Nephron (organoid): ENCODE data around the gene CHST8.
"Not testable (repeated sequence)": the region's sequence is repeated elsewhere in the genome, so short reads cannot be mapped to it uniquely, and the experiment has no call there.

Experiments
- H3K27ac Mint-ChIP-seq, 3 experiments: 2 replicates each; pipeline ENCODE4 v1.8.0; 2020; ENCODE audit warnings: mixed read lengths in 3 of 3, mild to moderate bottlenecking in 2 of 3, moderate library complexity in 1 of 3
- H3K27me3 Mint-ChIP-seq: 2 replicates; pipeline ENCODE4 v1.8.0; 2021; ENCODE audit warnings: low read depth, mild to moderate bottlenecking, moderate library complexity, mixed read lengths
- H3K36me3 Mint-ChIP-seq: 2 replicates; pipeline ENCODE4 v1.8.0; 2020; ENCODE audit warnings: low read depth, mixed read lengths
- H3K4me1 Mint-ChIP-seq: 2 replicates; pipeline ENCODE4 v1.8.0; 2020; ENCODE audit warnings: mixed read lengths
- H3K4me3 Mint-ChIP-seq, 3 experiments: 2 replicates each; pipeline ENCODE4 v1.8.0; 2020; ENCODE audit warnings: mild to moderate bottlenecking in 3 of 3, mixed read lengths in 3 of 3, moderate library complexity in 2 of 3
- H3K9me3 Mint-ChIP-seq: 2 replicates; pipeline ENCODE4 v1.8.0; 2020; ENCODE audit warnings: mixed read lengths
- TF ChIP-seq, protein P1 (sequence below), 3 experiments: fragments of 200-600 bp; sonication (generic); IDR thresholded peaks; one replicate each; pipeline ENCODE4 v1.5.0; 2021; ENCODE audit warnings: antibody characterized with exemption in 3 of 3; ENCODE audit not compliant: unreplicated experiment in 3 of 3

CHST8 gene

DNA sequence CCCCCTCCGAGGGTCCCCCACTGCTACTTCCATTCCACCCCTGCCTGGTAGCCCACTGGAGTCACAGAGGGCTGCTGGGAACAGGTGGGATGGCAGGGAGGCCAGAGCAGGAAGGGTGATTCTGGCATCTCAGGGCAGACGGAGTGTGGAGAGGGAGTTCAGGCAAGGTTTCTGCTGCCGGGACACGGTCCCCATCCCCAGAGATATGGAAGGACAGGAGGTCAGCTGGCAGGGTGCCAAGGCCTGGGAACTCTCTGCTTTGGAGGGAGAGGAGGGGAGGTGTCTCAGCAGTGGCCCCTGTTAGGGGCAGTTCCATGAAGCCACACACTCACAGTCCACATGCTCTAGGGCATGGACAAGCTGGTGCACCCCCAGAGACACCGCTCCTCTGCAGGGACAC is 68.1 kb downstream of the CHST8 start:
- Mint-ChIP-seq H3K9me3 (no peaks in the 10 kb centered on the region), H3K27me3 (peaks cover 39% of the 10 kb centered on the region), H3K4me3 (no peak overlapping the region), H3K27ac (no peak overlapping the region), H3K4me1 (no peaks in the 10 kb centered on the region), H3K36me3 (no peaks in the 10 kb centered on the region)
- TF ChIP-seq, protein P1, sequence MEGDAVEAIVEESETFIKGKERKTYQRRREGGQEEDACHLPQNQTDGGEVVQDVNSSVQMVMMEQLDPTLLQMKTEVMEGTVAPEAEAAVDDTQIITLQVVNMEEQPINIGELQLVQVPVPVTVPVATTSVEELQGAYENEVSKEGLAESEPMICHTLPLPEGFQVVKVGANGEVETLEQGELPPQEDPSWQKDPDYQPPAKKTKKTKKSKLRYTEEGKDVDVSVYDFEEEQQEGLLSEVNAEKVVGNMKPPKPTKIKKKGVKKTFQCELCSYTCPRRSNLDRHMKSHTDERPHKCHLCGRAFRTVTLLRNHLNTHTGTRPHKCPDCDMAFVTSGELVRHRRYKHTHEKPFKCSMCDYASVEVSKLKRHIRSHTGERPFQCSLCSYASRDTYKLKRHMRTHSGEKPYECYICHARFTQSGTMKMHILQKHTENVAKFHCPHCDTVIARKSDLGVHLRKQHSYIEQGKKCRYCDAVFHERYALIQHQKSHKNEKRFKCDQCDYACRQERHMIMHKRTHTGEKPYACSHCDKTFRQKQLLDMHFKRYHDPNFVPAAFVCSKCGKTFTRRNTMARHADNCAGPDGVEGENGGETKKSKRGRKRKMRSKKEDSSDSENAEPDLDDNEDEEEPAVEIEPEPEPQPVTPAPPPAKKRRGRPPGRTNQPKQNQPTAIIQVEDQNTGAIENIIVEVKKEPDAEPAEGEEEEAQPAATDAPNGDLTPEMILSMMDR (IDR thresholded peaks at IDR 0.05; ENCODE audit: unreplicated experiment in 3 of 3): no peak

DNA sequence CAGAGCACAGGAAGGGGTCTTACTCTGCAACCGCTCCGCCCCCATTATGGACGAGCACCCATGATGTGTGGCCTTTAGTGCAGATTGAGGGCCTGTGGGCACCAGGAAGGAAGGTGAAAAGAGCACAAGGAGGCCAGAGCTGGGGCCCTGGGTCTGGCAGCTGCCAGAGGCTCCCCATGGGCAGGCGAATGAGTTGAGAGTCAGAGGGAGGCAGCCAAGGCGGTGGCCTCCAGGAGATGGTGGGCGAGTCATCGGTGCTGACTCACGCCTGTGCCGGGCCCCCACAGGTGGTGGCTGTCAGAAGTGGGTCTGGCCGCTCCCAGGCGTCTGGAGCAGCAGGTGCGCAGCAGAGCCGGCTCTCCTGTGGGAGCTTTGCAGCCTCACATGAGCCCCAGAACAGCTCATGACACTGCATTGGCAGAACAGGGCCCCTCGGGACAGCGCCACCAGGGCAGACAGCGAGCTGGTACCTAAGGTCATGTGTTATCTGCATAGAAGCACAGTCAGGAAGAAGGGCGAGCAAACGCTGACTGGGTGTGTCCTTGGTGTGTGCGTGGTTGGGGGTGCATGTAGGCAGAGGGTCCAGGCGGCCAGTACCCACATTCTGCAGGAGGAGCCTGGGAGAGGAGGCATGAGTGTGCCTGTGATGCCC is 68.8 kb downstream of the CHST8 start:
- H3K27me3 Mint-ChIP-seq: peaks cover 33% of the 10 kb centered on the region
- H3K4me1 Mint-ChIP-seq: no peaks in the 10 kb centered on the region
- H3K27ac Mint-ChIP-seq: no peak overlapping the region
- TF ChIP-seq, protein P1 (IDR thresholded peaks at IDR 0.05; ENCODE audit: unreplicated experiment in 3 of 3): no peak
- no peaks in the 10 kb centered on the region for H3K9me3 Mint-ChIP-seq
- no peaks in the 10 kb centered on the region for H3K36me3 Mint-ChIP-seq
- H3K4me3 Mint-ChIP-seq: no peak overlapping the region

DNA sequence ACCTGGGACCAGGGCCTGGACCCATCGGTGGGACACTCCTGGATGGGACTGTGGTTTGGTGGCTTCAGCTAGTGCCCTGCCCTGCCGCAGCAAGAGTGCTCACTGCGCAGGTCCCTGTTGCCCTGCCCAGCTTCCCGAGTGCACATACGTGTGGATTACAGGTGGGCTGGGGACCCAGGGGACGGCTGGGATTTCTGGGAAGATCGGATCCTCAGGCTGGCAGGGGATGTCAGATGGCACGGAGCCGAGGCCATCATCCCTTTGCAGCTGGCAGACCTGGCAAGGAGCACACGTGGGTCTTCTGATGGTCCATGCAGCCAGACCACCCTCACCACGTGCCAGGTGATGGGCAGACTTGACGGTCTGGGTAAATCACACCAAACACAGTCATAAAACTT is 69.3 kb downstream of the CHST8 start:
- Mint-ChIP-seq H3K9me3 (no peaks in the 10 kb centered on the region), H3K4me3 (no peak overlapping the region), H3K36me3 (no peaks in the 10 kb centered on the region), H3K27me3 (peaks cover 28% of the 10 kb centered on the region), H3K4me1 (no peaks in the 10 kb centered on the region), H3K27ac (no peak overlapping the region)
- TF ChIP-seq, protein P1 (IDR thresholded peaks at IDR 0.05; ENCODE audit: unreplicated experiment in 3 of 3): no peak

DNA sequence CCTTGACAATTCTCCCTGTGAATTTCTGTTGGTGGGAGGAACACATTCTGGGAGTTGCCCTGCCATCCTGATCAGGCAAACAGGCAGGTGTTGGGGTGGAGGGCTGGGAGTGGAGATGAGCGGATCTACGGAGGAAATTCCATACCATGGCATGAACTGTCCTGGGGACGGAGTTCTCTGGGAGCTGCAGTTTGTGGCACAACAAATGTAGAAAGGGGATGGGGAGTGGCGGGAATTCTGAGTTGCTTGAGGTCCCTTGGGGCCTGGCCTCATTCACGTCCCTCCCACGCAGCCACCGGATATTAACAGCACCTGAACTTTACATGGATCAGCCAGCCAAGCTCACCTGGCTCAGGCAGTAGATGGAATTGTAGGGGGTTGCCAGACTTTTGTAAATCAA is 70.0 kb downstream of the CHST8 start:
- Mint-ChIP-seq H3K36me3 (no peaks in the 10 kb centered on the region), H3K27ac (no peak overlapping the region), H3K4me3 (no peak overlapping the region), H3K4me1 (no peaks in the 10 kb centered on the region), H3K9me3 (no peaks in the 10 kb centered on the region), H3K27me3 (peaks cover 21% of the 10 kb centered on the region)
- TF ChIP-seq, protein P1 (IDR thresholded peaks at IDR 0.05; ENCODE audit: unreplicated experiment in 3 of 3): no peak

DNA sequence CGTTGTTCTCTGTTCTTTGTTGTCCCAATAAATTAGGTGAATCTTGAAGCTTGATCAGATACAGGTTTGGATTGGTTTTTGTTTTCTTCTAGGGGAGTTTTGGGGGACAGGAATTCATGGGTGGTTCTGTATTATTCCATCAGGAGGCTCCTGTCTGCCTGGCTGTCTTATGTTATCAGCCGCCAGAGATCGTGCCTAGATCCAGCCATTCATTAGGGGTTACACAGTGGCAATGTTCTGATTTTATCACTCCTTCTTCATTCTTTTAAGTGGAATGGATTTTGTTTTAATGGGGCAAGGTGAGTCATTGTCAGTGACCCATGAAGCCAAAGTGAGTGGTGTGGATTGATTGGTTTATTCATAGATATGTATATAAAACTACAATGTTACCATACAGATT is 71.9 kb downstream of the CHST8 start:
- H3K4me3 Mint-ChIP-seq: no peak overlapping the region
- peaks cover 12% of the 10 kb centered on the region for H3K27me3 Mint-ChIP-seq
- TF ChIP-seq, protein P1 (IDR thresholded peaks at IDR 0.05; ENCODE audit: unreplicated experiment in 3 of 3): no peak
- no peaks in the 10 kb centered on the region for H3K9me3 Mint-ChIP-seq
- no peak overlapping the region for H3K27ac Mint-ChIP-seq
- no peaks in the 10 kb centered on the region for H3K36me3 Mint-ChIP-seq
- no peaks in the 10 kb centered on the region for H3K4me1 Mint-ChIP-seq

DNA sequence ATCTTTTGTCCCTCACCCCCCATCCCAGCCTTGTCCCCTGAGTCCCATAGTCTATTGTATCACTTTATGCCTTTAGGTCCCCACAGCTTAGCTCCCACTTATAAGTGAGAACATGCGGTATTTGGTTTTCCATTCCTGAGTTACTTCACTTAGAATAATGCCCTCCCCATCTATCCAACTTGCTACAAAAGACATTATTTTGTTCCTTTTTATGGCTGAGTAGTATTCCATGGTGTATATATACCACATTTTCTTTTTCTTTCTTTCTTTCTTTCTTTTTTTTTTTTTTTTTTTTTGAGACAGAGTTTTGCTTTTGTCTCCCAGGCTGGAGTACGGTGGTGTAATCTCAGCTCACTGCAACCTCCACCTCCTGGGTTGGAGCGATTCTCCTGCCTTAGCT is 73.8 kb downstream of the CHST8 start:
- H3K4me3 Mint-ChIP-seq, H3K36me3 Mint-ChIP-seq, H3K4me1 Mint-ChIP-seq, H3K27ac Mint-ChIP-seq, H3K9me3 Mint-ChIP-seq: not testable (repeated sequence)
- peaks cover 13% of the 10 kb centered on the region for H3K27me3 Mint-ChIP-seq
